HepG2 (cell line): ENCODE results near the gene DENND4A. TPM values are rescaled to one million over a fixed set of nuclear protein-coding genes. Genes with fewer than 3 reads are reported as not detected.

ENCODE experiments used
- ATAC-seq: fragments of 200-7000 bp; cut with Tn5 transposase; 3 replicates; pipeline ENCODE4 v1.9.1; 2020; ENCODE audit warnings: mild to moderate bottlenecking, moderate library complexity
- BruUV-seq: library from RNA; stranded (reverse); fragments of 400-500 nt; replicated peaks from 2 replicates; lab custom pipeline; 2021; lab: Mats Ljungman, UMichigan
- CTCF ChIA-PET: fragments of 300-600 bp; formaldehyde crosslinking; extraction: SDS; loops from one replicate; lab custom pipeline; 2021; ENCODE audit warnings: low total read pairs, inconsistent platforms, low intra/inter-chr PET ratio; lab: Yijun Ruan, JAX
- POLR2A ChIA-PET: fragments of 350-600 bp; sonication (Branson Sonifier 250); formaldehyde crosslinking; loops from one replicate; lab custom pipeline; 2020; ENCODE audit warnings: antibody characterized with exemption, inconsistent platforms; lab: Yijun Ruan, JAX
- DNase-seq: peaks from one replicate; pipeline ENCODE4 v3.0.0-alpha.2; 2015; ENCODE audit warnings: low spot score
- FAIRE-seq: peaks from 3 replicates; lab custom pipeline; 2011; peaks lifted over from hg19 to GRCh38; lab: Jason Lieb, UNC
- H2AFZ ChIP-seq: one replicate; pipeline ENCODE4 v1.6.1; 2011; ENCODE audit warnings: low read length, inconsistent platforms
- H3K27ac ChIP-seq: fragments of 300-600 bp; 3 replicates; pipeline ENCODE4 v1.8.0; 2011; ENCODE audit warnings: mixed run types, mild to moderate bottlenecking, mixed read lengths, low read length, inconsistent platforms; ENCODE audit not compliant: insufficient read depth; ENCODE audit errors: extremely low read length
- H3K27me3 ChIP-seq, 2 experiments: fragments of 200-600 bp in 1 of 2; 2 replicates in 1 of 2; 3 replicates in 1 of 2; pipeline versions ENCODE4 v1.6.0 to v1.8.0; 2011; ENCODE audit warnings: low read length in 2 of 2, mild to moderate bottlenecking in 2 of 2, moderate library complexity in 2 of 2, inconsistent platforms in 1 of 2; ENCODE audit not compliant: insufficient read depth in 2 of 2, control insufficient read depth in 1 of 2
- H3K36me3 ChIP-seq, 2 experiments: fragments of 200-600 bp in 1 of 2; replicated peaks in 1 of 2; 2 replicates in 1 of 2; 3 replicates in 1 of 2; pipeline versions ENCODE4 v1.5.1 to v1.8.0; 2011; ENCODE audit warnings: low read length in 2 of 2, inconsistent platforms in 1 of 2; ENCODE audit not compliant: insufficient read depth in 2 of 2, control insufficient read depth in 1 of 2
- H3K4me1 ChIP-seq: 2 replicates; pipeline ENCODE4 v1.5.1; 2012; ENCODE audit warnings: low read length, inconsistent platforms; ENCODE audit not compliant: insufficient read depth
- H3K4me2 ChIP-seq: 2 replicates; pipeline ENCODE4 v1.6.0; 2011; ENCODE audit warnings: low read depth, low read length, inconsistent platforms
- H3K4me3 ChIP-seq, 3 experiments: fragments of 200-600 bp in 1 of 3; sonication (generic), shearing (Covaris generic) in 1 of 3; replicated peaks in 1 of 3; 2 replicates each; pipeline ENCODE4 v1.5.1; 2011 to 2016; ENCODE audit warnings: low read length in 3 of 3, inconsistent platforms in 2 of 3, low read depth in 2 of 3, mild to moderate bottlenecking in 2 of 3, control low read depth in 1 of 3, mixed read lengths in 1 of 3; ENCODE audit not compliant: insufficient read depth in 1 of 3
- H3K79me2 ChIP-seq: one replicate; pipeline ENCODE4 v1.6.1; 2011; ENCODE audit warnings: low read length, inconsistent platforms; ENCODE audit not compliant: insufficient read depth
- H3K9ac ChIP-seq: 2 replicates; pipeline ENCODE4 v1.6.0; 2011; ENCODE audit warnings: mild to moderate bottlenecking, low read depth, low read length, inconsistent platforms; ENCODE audit not compliant: insufficient read depth
- H3K9me3 ChIP-seq: 2 replicates; pipeline ENCODE4 v1.5.1; 2012; ENCODE audit warnings: mild to moderate bottlenecking, low read length
- H4K20me1 ChIP-seq: 2 replicates; pipeline ENCODE4 v1.6.0; 2011; ENCODE audit warnings: inconsistent platforms, mild to moderate bottlenecking, low read length, moderate library complexity; ENCODE audit not compliant: insufficient read depth
- ATF4 ChIP-seq, 2 experiments: fragments of 450-650 bp in 1 of 2; sonication (generic) in 1 of 2; formaldehyde crosslinking; IDR thresholded peaks; 2 replicates each; pipeline versions ENCODE4 v1.5.0 to v1.8.0; 2020 to 2022; ENCODE audit warnings: mild to moderate bottlenecking in 1 of 2, missing genetic modification reagents in 1 of 2
- CREB1 ChIP-seq, 2 experiments: fragments of 450-650 bp in 1 of 2; IDR thresholded peaks; 2 replicates each; pipeline ENCODE4 v1.6.1; 2016 to 2017; ENCODE audit warnings: control low read depth in 1 of 2, mild to moderate bottlenecking in 1 of 2, missing compliant biosample characterization in 1 of 2, missing genetic modification characterization in 1 of 2
- KDM6A ChIP-seq: IDR thresholded peaks from 2 replicates; pipeline ENCODE4 v1.6.1; 2016; ENCODE audit warnings: low read depth
- KLF16 ChIP-seq, 2 experiments: sonication (generic) in 1 of 2; formaldehyde crosslinking in 1 of 2; IDR thresholded peaks; 2 replicates each; pipeline versions ENCODE4 v1.6.1 to v1.8.0; 2016 to 2023; ENCODE audit warnings: missing genetic modification reagents in 2 of 2, missing compliant biosample characterization in 1 of 2
- PAX8 ChIP-seq: sonication (generic); formaldehyde crosslinking; IDR thresholded peaks from 2 replicates; pipeline ENCODE4 v1.8.0; 2022; ENCODE audit warnings: mild to moderate bottlenecking, missing genetic modification reagents, borderline replicate concordance
- REXO4 ChIP-seq: sonication (generic); formaldehyde crosslinking; IDR thresholded peaks from 2 replicates; pipeline ENCODE4 v1.8.0; 2022; ENCODE audit warnings: missing genetic modification reagents, mild to moderate bottlenecking, borderline replicate concordance
- RFXAP ChIP-seq: sonication (generic); formaldehyde crosslinking; IDR thresholded peaks from 2 replicates; pipeline ENCODE4 v1.4.0; 2020; ENCODE audit warnings: missing genetic modification reagents, borderline replicate concordance
- TBL1XR1 ChIP-seq: fragments of 150-350 bp; IDR thresholded peaks from 2 replicates; pipeline ENCODE4 v1.6.1; 2014; ENCODE audit warnings: borderline replicate concordance, low read length; ENCODE audit not compliant: partially characterized antibody
- ZNF335 ChIP-seq: sonication (generic); formaldehyde crosslinking; IDR thresholded peaks from 2 replicates; pipeline ENCODE4 v1.4.0; 2020; ENCODE audit warnings: missing genetic modification reagents
- ZNF672 ChIP-seq: sonication (generic); formaldehyde crosslinking; IDR thresholded peaks from 2 replicates; pipeline ENCODE4 v1.8.1; 2022; ENCODE audit warnings: missing genetic modification reagents
- ZNF841 ChIP-seq: sonication (generic); formaldehyde crosslinking; IDR thresholded peaks from 2 replicates; pipeline ENCODE4 v1.8.1; 2023; ENCODE audit warnings: missing genetic modification reagents, borderline replicate concordance
- ZNF879 ChIP-seq: sonication (generic); formaldehyde crosslinking; IDR thresholded peaks from 2 replicates; pipeline ENCODE4 v1.8.1; 2023; ENCODE audit warnings: missing genetic modification reagents
- WGBS: methylation state at CpG from one replicate; pipeline ENCODE4 v1.1.6; 2017; ENCODE audit warnings: low lambda C conversion rate; 5-methylcytosine and 5-hydroxymethylcytosine counted together
- in situ Hi-C: cut with HindIII; loops from 2 replicates; pipeline ENCODE4 v1.10.0; 2017; ENCODE audit warnings: low pct_unique_long_range_greater_than_20kb; ENCODE audit not compliant: extremely low pct_ligation_motif_present
- intact Hi-C: fragments of 100-400 bp; cut with micrococcal nuclease; formaldehyde crosslinking; loops from one replicate; pipeline ENCODE4 v1.10.0; 2022; ENCODE audit not compliant: unreplicated experiment
- polyA plus RNA-seq, 8 experiments: library from polyadenylated mRNA; depleted of rRNA in 3 of 8; stranded (reverse) in 7 of 8; unstranded in 1 of 8; fragments of >200 nt; fragmentation: Illumina TruSeq in 4 of 8; extraction: Trizol in 4 of 8; gene quantifications; 2 replicates each; pipeline versions ENCODE4 v1.2.1 to v1.2.3, GENCODE V29; 2011 to 2016; ENCODE audit warnings: low read depth in 4 of 8, missing spikeins in 1 of 8, mixed read lengths in 1 of 8; ENCODE audit not compliant: insufficient read depth in 1 of 8
- total RNA-seq, 5 experiments: library from RNA; depleted of rRNA; stranded (reverse); fragments of >200 nt; fragmentation: Illumina TruSeq; extraction: Trizol; gene quantifications; 2 replicates each; pipeline ENCODE4 v1.2.3, GENCODE V29; 2016; ENCODE audit warnings: low read depth in 1 of 5

DENND4A gene
- total and polyA plus RNA-seq, 2 of the 13 experiments (the other 11 are each of a cell fraction or from before 2014, with no cell fraction given) = 13.2 to 18.6 TPM

GRCh38 chr15:65738649-65739048 is 53.4 kb downstream of the DENND4A start:
- 100% methylated on average over 1 of the region's 1 CpG for WGBS
- in situ Hi-C loops (no loop called here), intact Hi-C loops (no loop called here)
- peaks cover 0 to 32% of the 10 kb centered on the region in 2 experiments; a peak in 2 of 5 replicates for H3K36me3 ChIP-seq
- no peak overlapping the region for H3K4me3 ChIP-seq
- H3K4me2 ChIP-seq = no peak overlapping the region
- TF ChIP-seq ZNF879 = no peak
- no peak for TF ChIP-seq ZNF335 (CRISPR knock-in tag)
- TF ChIP-seq KDM6A = no peak
- TF ChIP-seq KLF16 (CRISPR knock-in tag; IDR thresholded peaks at IDR 0.05) = no peak
- TF ChIP-seq CREB1 (IDR thresholded peaks at IDR 0.05) = no peak
- no peak for TF ChIP-seq CREB1 (CRISPR knock-in tag; IDR thresholded peaks at IDR 0.05)
- no peak for TF ChIP-seq REXO4 (CRISPR knock-in tag)
- no peak for TF ChIP-seq RFXAP
- no peak for TF ChIP-seq ZNF841 (CRISPR knock-in tag)
- TF ChIP-seq PAX8 = no peak
- no peak for TF ChIP-seq TBL1XR1
- no peak for TF ChIP-seq ZNF672 (CRISPR knock-in tag)
- TF ChIP-seq ATF4 (CRISPR knock-in tag; IDR thresholded peaks at IDR 0.05) = no peak
- H3K9ac ChIP-seq = no peak overlapping the region
- BruUV-seq = no TSS peak
- FAIRE-seq = no peak
- no peak for ATAC-seq
- ChIA-PET CTCF (no interaction called here), POLR2A (no interaction called here)
- no peak overlapping the region for H3K27ac ChIP-seq
- no peak overlapping the region for H2AFZ ChIP-seq
- no peak for DNase-seq
- no peaks in the 10 kb centered on the region for H3K27me3 ChIP-seq
- no peaks in the 10 kb centered on the region for H3K9me3 ChIP-seq
- no peaks in the 10 kb centered on the region for H3K79me2 ChIP-seq
- H4K20me1 ChIP-seq = no peaks in the 10 kb centered on the region
- peaks cover 2% of the 10 kb centered on the region for H3K4me1 ChIP-seq
